Subcutaneous adipose tissue (tissue), 4 donors: ENCODE data around the gene MAST4. TPM values are rescaled to one million over a fixed set of nuclear protein-coding genes. Genes with fewer than 3 reads are reported as not detected.

ENCODE experiments used
- total RNA-seq, 4 donors: library from RNA; depleted of rRNA; stranded (reverse); fragments of >200 nt; gene quantifications; one replicate each; pipeline ENCODE4 v1.1.0, GENCODE V29; 2016
- TF ChIP-seq, protein P1 (sequence below): fragments of 450-650 bp; IDR thresholded peaks from one replicate; pipeline ENCODE4 v1.5.1; 2016; ENCODE audit warnings: low read depth, mild to moderate bottlenecking, control low read depth, antibody characterized with exemption, moderate library complexity

The MAST4 gene
- total RNA-seq, 4 donors from 2014 or later: 35.2 to 60.7 (median 52.9) TPM

DNA sequence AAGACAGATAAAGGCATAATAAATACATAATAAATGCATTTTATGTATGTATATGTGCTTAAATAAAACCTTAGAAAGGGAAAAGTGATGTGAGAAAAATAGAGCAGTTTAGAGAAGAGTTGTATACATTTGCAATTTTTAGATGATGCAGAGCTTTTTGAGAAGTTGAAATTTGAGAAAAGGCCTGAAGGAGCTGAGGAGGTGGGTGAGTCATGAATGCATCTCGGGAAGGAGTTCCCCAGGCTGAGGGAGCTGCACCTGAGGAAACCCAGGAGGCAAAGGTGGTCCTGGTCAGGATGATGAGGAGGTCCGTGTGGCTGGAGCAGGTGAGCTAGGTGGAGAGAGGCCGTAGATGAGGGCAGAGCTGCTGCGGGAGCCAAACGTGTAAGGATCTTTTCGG is 617.8 kb downstream of the MAST4 start:
- TF ChIP-seq, protein P1, sequence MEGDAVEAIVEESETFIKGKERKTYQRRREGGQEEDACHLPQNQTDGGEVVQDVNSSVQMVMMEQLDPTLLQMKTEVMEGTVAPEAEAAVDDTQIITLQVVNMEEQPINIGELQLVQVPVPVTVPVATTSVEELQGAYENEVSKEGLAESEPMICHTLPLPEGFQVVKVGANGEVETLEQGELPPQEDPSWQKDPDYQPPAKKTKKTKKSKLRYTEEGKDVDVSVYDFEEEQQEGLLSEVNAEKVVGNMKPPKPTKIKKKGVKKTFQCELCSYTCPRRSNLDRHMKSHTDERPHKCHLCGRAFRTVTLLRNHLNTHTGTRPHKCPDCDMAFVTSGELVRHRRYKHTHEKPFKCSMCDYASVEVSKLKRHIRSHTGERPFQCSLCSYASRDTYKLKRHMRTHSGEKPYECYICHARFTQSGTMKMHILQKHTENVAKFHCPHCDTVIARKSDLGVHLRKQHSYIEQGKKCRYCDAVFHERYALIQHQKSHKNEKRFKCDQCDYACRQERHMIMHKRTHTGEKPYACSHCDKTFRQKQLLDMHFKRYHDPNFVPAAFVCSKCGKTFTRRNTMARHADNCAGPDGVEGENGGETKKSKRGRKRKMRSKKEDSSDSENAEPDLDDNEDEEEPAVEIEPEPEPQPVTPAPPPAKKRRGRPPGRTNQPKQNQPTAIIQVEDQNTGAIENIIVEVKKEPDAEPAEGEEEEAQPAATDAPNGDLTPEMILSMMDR: no peak

DNA sequence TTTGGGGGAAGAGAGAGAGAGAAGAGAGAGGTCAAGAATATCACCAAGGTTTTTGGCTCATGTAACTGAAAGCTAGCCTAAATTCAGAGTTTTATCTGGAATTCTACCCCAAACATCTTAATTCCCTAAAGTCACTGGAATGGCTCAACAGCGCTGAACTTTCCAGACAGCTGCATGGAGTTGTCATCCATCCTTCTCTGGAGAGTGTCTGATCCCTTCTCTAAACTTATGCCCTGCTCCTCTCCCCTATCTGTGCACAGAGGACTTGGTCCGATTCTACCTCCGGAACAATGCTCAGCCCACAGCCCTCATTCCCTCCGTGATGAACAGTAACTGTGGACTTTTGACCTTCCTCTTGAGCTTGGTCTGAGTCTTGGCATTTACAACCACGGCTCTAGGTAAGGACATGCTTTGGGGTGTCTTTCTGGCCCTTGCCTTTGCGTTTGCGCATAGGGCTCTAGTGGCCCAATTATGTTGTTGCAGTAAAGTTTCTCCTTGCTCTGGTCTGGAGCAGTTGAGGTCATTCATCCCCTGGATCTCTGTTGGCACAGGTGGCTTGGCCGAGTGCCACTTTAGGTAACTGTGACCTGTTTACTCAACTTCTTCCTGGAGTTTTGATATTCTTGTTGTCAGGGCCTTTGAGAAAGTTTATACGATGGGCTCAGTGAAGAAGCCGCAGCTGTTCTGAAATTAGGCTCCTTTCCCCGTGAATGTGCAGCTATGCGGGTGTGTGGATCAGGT is 618.7 kb downstream of the MAST4 start:
- TF ChIP-seq, protein P1: no peak

DNA sequence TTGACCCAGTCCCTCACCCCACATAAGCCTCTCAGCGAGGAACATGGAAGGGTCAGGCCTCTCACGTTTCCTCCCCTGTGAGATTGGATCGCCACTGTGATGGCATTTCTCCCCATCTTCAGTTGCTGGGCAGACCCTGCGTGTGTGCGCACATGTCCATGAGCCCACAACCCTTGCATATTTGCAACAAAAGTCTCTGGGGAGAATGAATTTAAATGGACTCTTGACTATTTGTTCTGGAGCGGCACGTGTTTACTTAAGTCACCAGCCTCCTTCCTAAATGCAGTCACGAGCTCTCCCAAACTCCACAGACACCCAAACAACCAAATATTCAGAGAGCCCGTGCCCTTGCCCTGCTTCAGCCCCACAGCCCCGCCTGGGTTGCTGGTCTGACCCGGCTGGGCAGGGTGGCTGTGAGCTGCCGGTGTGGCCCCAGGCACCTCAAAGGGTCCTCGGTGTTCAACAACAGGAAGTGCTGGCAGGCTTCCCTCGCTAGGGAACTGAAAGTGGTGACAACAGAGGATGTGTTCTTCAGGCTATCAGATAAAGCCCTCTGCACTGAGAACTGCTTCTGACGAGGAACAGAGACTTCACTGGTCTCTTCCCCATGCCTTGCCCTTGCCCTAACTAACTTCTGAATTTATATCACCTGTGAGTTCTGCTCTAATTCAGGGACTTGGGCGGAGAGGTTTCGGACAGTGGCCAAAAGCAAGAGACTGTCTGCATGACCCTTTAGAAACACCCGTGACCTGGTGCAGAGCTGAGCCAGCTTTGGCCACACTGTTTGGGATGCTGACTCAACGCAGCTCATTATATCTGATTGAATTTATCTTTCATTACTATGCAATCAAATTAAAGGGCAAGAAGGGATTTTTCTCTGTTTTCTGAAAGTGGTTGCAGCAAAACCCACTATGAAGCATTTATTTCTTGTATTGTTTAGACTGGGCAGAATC is 619.6 kb downstream of the MAST4 start:
- TF ChIP-seq, protein P1: no peak

DNA sequence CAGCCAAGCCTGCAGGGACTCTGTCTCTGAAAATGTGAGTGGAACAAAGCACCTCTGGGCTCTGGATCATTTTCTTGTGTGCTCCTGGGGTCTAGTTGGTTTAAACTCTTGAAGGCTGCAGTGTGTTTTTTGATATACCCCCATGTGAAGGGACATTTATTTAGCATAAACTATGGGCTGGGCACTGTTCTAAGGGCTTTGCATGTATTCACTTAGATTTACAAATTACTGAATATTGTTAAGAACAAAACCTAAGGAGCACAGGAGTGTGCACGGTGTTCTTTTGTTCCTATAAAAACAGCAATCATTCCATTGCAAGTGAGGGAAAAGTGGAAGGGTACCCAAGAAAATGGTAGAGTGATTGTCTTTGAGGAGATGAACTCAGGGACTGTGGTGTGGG is 620.4 kb downstream of the MAST4 start:
- TF ChIP-seq, protein P1: no peak
